WTC11 (cell line): ENCODE data around the gene ZDHHC8. TPM values are rescaled to one million over a fixed set of nuclear protein-coding genes. Genes with fewer than 3 reads are reported as not detected.
A peak's percentile ranks its signal among the peaks of the same experiment; 100 is the strongest.

Experiments
- ATAC-seq: fragments of 200-7000 bp; cut with Tn5 transposase; 2 replicates; pipeline ENCODE4 v1.10.0; 2021; ENCODE audit warnings: mild to moderate bottlenecking, moderate library complexity
- CTCF ChIA-PET: fragments of 300-600 bp; sonication (Branson Sonifier 250); formaldehyde crosslinking; loops from one replicate; lab custom pipeline; 2021; ENCODE audit warnings: antibody characterized with exemption; lab: Charles Lee
- POLR2A ChIA-PET: fragments of 350-600 bp; sonication (Branson Sonifier 250); formaldehyde crosslinking; loops from one replicate; lab custom pipeline; 2021; ENCODE audit warnings: antibody characterized with exemption; lab: Charles Lee
- DNase-seq: peaks from one replicate; pipeline ENCODE4 v3.0.0; 2021; ENCODE audit warnings: low spot score
- H3K27ac Mint-ChIP-seq: 2 replicates; pipeline ENCODE4 v1.8.0; 2021; ENCODE audit warnings: mixed read lengths
- H3K27me3 Mint-ChIP-seq: 2 replicates; pipeline ENCODE4 v1.8.0; 2021; ENCODE audit warnings: low read depth, mild to moderate bottlenecking, moderate library complexity, mixed read lengths
- H3K36me3 Mint-ChIP-seq: 2 replicates; pipeline ENCODE4 v1.8.0; 2021; ENCODE audit warnings: mixed read lengths
- H3K4me1 Mint-ChIP-seq: 2 replicates; pipeline ENCODE4 v1.8.0; 2022; ENCODE audit warnings: mixed read lengths
- H3K4me3 Mint-ChIP-seq: 2 replicates; pipeline ENCODE4 v1.8.0; 2021; ENCODE audit warnings: mild to moderate bottlenecking, moderate library complexity, mixed read lengths
- H3K9me3 Mint-ChIP-seq: 2 replicates; pipeline ENCODE4 v1.8.0; 2021; ENCODE audit warnings: mixed read lengths
- ATF1 ChIP-seq: sonication (generic); formaldehyde crosslinking; IDR thresholded peaks from 2 replicates; pipeline ENCODE4 v1.8.1; 2023; ENCODE audit warnings: mild to moderate bottlenecking, moderate library complexity, missing genetic modification reagents
- EMX1 ChIP-seq: fragments of 250-450 bp; sonication (Bioruptor Pico); IDR thresholded peaks from 2 replicates; pipeline ENCODE4 v1.8.0; 2021; ENCODE audit warnings: mild to moderate bottlenecking
- GABPB1 ChIP-seq: sonication (generic); formaldehyde crosslinking; IDR thresholded peaks from 2 replicates; pipeline ENCODE4 v1.8.1; 2023; ENCODE audit warnings: mild to moderate bottlenecking, missing genetic modification reagents
- GRHL2 ChIP-seq: fragments of 250-450 bp; sonication (Bioruptor Pico); IDR thresholded peaks from 2 replicates; pipeline ENCODE4 v1.8.0; 2022; ENCODE audit warnings: mild to moderate bottlenecking, moderate library complexity; ENCODE audit not compliant: insufficient replicate concordance, severe bottlenecking
- GTF2I ChIP-seq: fragments of 250-450 bp; sonication (Bioruptor Pico); conservative IDR thresholded peaks from 2 replicates; pipeline ENCODE4 v1.4.0; 2021; ENCODE audit warnings: mild to moderate bottlenecking
- MXD4 ChIP-seq: fragments of 250-450 bp; sonication (Bioruptor Pico); IDR thresholded peaks from 2 replicates; pipeline ENCODE4 v1.8.0; 2021; ENCODE audit warnings: mild to moderate bottlenecking, moderate library complexity, borderline replicate concordance
- NFYB ChIP-seq: sonication (generic); formaldehyde crosslinking; conservative IDR thresholded peaks from 2 replicates; pipeline ENCODE4 v1.8.0; 2022; ENCODE audit warnings: low read depth, missing genetic modification reagents
- NR3C1 ChIP-seq: sonication (generic); formaldehyde crosslinking; conservative IDR thresholded peaks from 2 replicates; pipeline ENCODE4 v1.8.1; 2023; ENCODE audit warnings: low read depth, mild to moderate bottlenecking, missing genetic modification reagents
- RELA ChIP-seq: sonication (generic); formaldehyde crosslinking; IDR thresholded peaks from 2 replicates; pipeline ENCODE4 v1.8.1; 2022; ENCODE audit warnings: missing genetic modification reagents, mild to moderate bottlenecking, borderline replicate concordance
- ZBTB21 ChIP-seq: sonication (generic); formaldehyde crosslinking; IDR thresholded peaks from 2 replicates; pipeline ENCODE4 v1.8.1; 2023; ENCODE audit warnings: mild to moderate bottlenecking, missing genetic modification reagents, borderline replicate concordance
- ZNF232 ChIP-seq: sonication (generic); formaldehyde crosslinking; IDR thresholded peaks from 2 replicates; pipeline ENCODE4 v1.8.0; 2022; ENCODE audit warnings: mild to moderate bottlenecking, missing genetic modification reagents
- ZNF416 ChIP-seq: fragments of 250-450 bp; sonication (Bioruptor Pico); IDR thresholded peaks from 2 replicates; pipeline ENCODE4 v1.9.0; 2021; ENCODE audit warnings: mild to moderate bottlenecking, inconsistent platforms
- total RNA-seq: library from RNA; stranded (reverse); gene quantifications from 3 replicates; pipeline ENCODE4 v1.2.3, GENCODE V29; 2021
- TF ChIP-seq, protein P1 (sequence below): sonication (generic); formaldehyde crosslinking; IDR thresholded peaks from 2 replicates; pipeline ENCODE4 v1.8.1; 2023; ENCODE audit warnings: mild to moderate bottlenecking, missing genetic modification reagents, moderate library complexity
- TF ChIP-seq, protein P2 (sequence below): sonication (generic); formaldehyde crosslinking; IDR thresholded peaks from 2 replicates; pipeline ENCODE4 v1.8.0; 2022; ENCODE audit warnings: mild to moderate bottlenecking, missing genetic modification reagents
- TF ChIP-seq, protein P3 (sequence below): fragments of 250-450 bp; sonication (Bioruptor Pico); IDR thresholded peaks from 2 replicates; pipeline ENCODE4 v1.9.0; 2021; ENCODE audit warnings: mild to moderate bottlenecking
- TF ChIP-seq, protein P4 (sequence below): sonication (generic); formaldehyde crosslinking; IDR thresholded peaks from 2 replicates; pipeline ENCODE4 v1.8.1; 2022; ENCODE audit warnings: low read depth, mild to moderate bottlenecking, moderate library complexity, missing genetic modification reagents, borderline replicate concordance
- TF ChIP-seq, protein P5 (sequence below): fragments of 250-450 bp; sonication (Bioruptor Pico); IDR thresholded peaks from 2 replicates; pipeline ENCODE4 v1.9.0; 2021; ENCODE audit warnings: mild to moderate bottlenecking
- TF ChIP-seq, protein P6 (sequence below): sonication (generic); formaldehyde crosslinking; IDR thresholded peaks from 2 replicates; pipeline ENCODE4 v1.8.0; 2022; ENCODE audit warnings: mild to moderate bottlenecking, missing genetic modification reagents
- TF ChIP-seq, protein P7 (sequence below): sonication (generic); formaldehyde crosslinking; IDR thresholded peaks from 2 replicates; pipeline ENCODE4 v1.8.1; 2023; ENCODE audit warnings: mild to moderate bottlenecking, moderate library complexity, missing genetic modification reagents
- TF ChIP-seq, protein P8 (sequence below): sonication (generic); formaldehyde crosslinking; IDR thresholded peaks from 2 replicates; pipeline ENCODE4 v1.8.1; 2022; ENCODE audit warnings: low read depth, missing genetic modification reagents, borderline replicate concordance

Gene ZDHHC8
- total RNA-seq, 1 experiment from 2014 or later = 79.7 TPM

DNA sequence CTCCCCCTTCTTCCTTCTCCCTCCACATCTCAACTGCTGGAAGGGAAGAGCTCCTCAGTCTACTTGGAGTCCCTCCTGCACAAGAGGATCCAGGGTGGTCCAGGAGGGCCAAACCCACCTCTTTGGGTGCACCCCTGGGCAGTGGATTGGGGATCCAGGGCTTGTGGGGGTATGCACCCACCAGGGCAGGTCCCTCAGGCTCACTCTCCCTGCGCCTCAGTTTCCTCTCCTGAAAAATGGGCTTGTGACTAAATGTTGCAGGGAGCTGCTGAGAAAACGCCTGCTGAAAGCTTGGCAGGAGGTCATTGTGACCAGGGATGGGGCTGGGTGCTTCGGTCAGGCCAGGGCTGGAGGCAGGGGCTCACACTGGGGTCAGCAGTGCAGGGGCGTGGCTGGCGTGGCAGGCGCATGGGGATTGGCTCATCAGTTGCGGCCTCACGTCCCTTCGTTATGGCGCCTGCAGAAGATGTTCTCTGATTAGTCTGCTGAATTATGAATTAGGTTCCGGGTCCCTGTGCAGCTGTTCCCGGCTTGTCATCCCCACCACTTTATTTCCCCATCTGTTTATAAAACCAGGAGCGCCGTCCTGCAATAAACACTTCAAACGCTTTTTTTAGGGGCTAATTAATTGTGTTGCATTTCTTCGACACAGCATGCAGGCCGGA, 44.9 kb downstream of the ZDHHC8 start:
- no peak for ATAC-seq
- no peaks in the 10 kb centered on the region for H3K27me3 Mint-ChIP-seq
- POLR2A ChIA-PET = no interaction called here
- H3K36me3 Mint-ChIP-seq = no peaks in the 10 kb centered on the region
- DNase-seq = no peak
- no peaks in the 10 kb centered on the region for H3K4me1 Mint-ChIP-seq
- H3K27ac Mint-ChIP-seq = no peak overlapping the region
- TF ChIP-seq RELA (CRISPR knock-in tag) (no peak), NR3C1 (no peak)
- TF ChIP-seq, protein P1, sequence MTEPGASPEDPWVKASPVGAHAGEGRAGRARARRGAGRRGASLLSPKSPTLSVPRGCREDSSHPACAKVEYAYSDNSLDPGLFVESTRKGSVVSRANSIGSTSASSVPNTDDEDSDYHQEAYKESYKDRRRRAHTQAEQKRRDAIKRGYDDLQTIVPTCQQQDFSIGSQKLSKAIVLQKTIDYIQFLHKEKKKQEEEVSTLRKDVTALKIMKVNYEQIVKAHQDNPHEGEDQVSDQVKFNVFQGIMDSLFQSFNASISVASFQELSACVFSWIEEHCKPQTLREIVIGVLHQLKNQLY (CRISPR knock-in tag) = no peak
- TF ChIP-seq, protein P2, sequence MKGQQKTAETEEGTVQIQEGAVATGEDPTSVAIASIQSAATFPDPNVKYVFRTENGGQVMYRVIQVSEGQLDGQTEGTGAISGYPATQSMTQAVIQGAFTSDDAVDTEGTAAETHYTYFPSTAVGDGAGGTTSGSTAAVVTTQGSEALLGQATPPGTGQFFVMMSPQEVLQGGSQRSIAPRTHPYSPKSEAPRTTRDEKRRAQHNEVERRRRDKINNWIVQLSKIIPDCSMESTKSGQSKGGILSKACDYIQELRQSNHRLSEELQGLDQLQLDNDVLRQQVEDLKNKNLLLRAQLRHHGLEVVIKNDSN (CRISPR knock-in tag) = no peak
- H3K4me3 Mint-ChIP-seq = no peak overlapping the region
- no peaks in the 10 kb centered on the region for H3K9me3 Mint-ChIP-seq
- CTCF ChIA-PET = interaction anchor here (1.6 to 4.4 kb wide), 5 partner anchors 10 to 63 kb away, joined by 4 to 44 read pairs (median 19); no protein-coding TSS in a partner anchor

DNA sequence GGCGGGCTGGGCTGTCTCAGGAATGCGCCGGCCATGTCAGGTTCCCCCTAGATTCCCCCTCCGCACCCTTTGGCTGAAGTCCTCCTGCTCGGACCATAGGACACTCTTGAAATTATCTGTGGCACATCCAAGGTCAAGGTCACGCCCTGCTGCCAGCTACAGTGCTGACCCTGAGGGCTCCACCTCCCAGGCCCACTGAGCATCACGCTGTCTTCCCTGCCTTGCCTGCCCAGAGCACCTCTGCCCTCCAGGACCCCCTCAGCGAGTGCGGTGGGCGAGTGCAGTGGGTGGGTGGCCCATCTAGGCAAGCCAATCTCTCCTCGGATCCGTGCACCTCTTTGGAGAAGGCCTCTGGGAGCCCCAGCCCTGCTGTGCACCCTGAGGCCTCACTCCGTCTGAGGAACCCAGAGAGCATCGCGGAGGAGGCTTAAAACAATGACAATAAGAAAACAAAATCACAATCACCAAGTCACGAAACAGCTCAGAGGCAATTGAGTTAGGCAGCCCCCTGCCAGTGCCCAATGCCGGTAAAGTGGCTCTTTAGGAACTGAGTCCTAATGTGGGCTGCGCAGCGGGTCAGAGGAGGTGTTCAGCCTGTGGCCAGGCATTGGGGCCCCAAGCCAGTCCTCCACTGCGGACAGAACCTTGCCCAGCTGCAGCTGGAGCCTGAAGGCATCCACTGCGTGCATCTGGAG, 45.8 kb downstream of the ZDHHC8 start:
- POLR2A ChIA-PET = no interaction called here
- Mint-ChIP-seq H3K27me3 (no peaks in the 10 kb centered on the region), H3K4me1 (no peaks in the 10 kb centered on the region), H3K36me3 (no peaks in the 10 kb centered on the region), H3K9me3 (no peaks in the 10 kb centered on the region), H3K27ac (0 out of 2 replicates have a peak overlapping the region, but pooled peaks have one; percentile 11), H3K4me3 (no peak overlapping the region)
- CTCF ChIA-PET = interaction anchor here (1.3 to 4.4 kb wide), 5 partner anchors 9 to 62 kb away, joined by 3 to 44 read pairs (median 5); no protein-coding TSS in a partner anchor
- no peak for ATAC-seq
- no peak for DNase-seq
- no peak for TF ChIP-seq ZNF232
- no peak for TF ChIP-seq MXD4 (CRISPR knock-in tag)
- TF ChIP-seq, protein P3, sequence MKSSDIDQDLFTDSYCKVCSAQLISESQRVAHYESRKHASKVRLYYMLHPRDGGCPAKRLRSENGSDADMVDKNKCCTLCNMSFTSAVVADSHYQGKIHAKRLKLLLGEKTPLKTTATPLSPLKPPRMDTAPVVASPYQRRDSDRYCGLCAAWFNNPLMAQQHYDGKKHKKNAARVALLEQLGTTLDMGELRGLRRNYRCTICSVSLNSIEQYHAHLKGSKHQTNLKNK (CRISPR knock-in tag) = no peak
- no peak for TF ChIP-seq GTF2I (CRISPR knock-in tag)
- TF ChIP-seq, protein P4, sequence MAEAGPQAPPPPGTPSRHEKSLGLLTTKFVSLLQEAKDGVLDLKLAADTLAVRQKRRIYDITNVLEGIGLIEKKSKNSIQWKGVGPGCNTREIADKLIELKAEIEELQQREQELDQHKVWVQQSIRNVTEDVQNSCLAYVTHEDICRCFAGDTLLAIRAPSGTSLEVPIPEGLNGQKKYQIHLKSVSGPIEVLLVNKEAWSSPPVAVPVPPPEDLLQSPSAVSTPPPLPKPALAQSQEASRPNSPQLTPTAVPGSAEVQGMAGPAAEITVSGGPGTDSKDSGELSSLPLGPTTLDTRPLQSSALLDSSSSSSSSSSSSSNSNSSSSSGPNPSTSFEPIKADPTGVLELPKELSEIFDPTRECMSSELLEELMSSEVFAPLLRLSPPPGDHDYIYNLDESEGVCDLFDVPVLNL (CRISPR knock-in tag) = no peak
- TF ChIP-seq GRHL2 (CRISPR knock-in tag) = no peak
- TF ChIP-seq ZNF416 (CRISPR knock-in tag) = no peak
- no peak for TF ChIP-seq RELA (CRISPR knock-in tag)
- TF ChIP-seq, protein P5, sequence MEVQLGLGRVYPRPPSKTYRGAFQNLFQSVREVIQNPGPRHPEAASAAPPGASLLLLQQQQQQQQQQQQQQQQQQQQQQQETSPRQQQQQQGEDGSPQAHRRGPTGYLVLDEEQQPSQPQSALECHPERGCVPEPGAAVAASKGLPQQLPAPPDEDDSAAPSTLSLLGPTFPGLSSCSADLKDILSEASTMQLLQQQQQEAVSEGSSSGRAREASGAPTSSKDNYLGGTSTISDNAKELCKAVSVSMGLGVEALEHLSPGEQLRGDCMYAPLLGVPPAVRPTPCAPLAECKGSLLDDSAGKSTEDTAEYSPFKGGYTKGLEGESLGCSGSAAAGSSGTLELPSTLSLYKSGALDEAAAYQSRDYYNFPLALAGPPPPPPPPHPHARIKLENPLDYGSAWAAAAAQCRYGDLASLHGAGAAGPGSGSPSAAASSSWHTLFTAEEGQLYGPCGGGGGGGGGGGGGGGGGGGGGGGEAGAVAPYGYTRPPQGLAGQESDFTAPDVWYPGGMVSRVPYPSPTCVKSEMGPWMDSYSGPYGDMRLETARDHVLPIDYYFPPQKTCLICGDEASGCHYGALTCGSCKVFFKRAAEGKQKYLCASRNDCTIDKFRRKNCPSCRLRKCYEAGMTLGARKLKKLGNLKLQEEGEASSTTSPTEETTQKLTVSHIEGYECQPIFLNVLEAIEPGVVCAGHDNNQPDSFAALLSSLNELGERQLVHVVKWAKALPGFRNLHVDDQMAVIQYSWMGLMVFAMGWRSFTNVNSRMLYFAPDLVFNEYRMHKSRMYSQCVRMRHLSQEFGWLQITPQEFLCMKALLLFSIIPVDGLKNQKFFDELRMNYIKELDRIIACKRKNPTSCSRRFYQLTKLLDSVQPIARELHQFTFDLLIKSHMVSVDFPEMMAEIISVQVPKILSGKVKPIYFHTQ (CRISPR knock-in tag) = no peak
- no peak for TF ChIP-seq ATF1 (CRISPR knock-in tag)
- no peak for TF ChIP-seq NFYB (CRISPR knock-in tag)
- TF ChIP-seq EMX1 (CRISPR knock-in tag) = no peak
- TF ChIP-seq, protein P6, sequence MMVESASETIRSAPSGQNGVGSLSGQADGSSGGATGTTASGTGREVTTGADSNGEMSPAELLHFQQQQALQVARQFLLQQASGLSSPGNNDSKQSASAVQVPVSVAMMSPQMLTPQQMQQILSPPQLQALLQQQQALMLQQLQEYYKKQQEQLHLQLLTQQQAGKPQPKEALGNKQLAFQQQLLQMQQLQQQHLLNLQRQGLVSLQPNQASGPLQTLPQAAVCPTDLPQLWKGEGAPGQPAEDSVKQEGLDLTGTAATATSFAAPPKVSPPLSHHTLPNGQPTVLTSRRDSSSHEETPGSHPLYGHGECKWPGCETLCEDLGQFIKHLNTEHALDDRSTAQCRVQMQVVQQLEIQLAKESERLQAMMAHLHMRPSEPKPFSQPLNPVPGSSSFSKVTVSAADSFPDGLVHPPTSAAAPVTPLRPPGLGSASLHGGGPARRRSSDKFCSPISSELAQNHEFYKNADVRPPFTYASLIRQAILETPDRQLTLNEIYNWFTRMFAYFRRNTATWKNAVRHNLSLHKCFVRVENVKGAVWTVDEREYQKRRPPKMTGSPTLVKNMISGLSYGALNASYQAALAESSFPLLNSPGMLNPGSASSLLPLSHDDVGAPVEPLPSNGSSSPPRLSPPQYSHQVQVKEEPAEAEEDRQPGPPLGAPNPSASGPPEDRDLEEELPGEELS (CRISPR knock-in tag) = no peak
- TF ChIP-seq GABPB1 = no peak
- TF ChIP-seq, protein P7, sequence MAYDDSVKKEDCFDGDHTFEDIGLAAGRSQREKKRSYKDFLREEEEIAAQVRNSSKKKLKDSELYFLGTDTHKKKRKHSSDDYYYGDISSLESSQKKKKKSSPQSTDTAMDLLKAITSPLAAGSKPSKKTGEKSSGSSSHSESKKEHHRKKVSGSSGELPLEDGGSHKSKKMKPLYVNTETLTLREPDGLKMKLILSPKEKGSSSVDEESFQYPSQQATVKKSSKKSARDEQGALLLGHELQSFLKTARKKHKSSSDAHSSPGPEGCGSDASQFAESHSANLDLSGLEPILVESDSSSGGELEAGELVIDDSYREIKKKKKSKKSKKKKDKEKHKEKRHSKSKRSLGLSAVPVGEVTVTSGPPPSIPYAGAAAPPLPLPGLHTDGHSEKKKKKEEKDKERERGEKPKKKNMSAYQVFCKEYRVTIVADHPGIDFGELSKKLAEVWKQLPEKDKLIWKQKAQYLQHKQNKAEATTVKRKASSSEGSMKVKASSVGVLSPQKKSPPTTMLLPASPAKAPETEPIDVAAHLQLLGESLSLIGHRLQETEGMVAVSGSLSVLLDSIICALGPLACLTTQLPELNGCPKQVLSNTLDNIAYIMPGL (CRISPR knock-in tag) = no peak
- TF ChIP-seq, protein P8, sequence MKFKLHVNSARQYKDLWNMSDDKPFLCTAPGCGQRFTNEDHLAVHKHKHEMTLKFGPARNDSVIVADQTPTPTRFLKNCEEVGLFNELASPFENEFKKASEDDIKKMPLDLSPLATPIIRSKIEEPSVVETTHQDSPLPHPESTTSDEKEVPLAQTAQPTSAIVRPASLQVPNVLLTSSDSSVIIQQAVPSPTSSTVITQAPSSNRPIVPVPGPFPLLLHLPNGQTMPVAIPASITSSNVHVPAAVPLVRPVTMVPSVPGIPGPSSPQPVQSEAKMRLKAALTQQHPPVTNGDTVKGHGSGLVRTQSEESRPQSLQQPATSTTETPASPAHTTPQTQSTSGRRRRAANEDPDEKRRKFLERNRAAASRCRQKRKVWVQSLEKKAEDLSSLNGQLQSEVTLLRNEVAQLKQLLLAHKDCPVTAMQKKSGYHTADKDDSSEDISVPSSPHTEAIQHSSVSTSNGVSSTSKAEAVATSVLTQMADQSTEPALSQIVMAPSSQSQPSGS (CRISPR knock-in tag) = no peak
- no peak for TF ChIP-seq ZBTB21 (CRISPR knock-in tag)
